ENCODE results near the gene CDCA4. TPM values are rescaled to one million over a fixed set of nuclear protein-coding genes. Genes with fewer than 3 reads are reported as not detected.
A peak's percentile ranks its signal among the peaks of the same experiment; 100 is the strongest.
"Not testable (repeated sequence)": the region's sequence is repeated elsewhere in the genome, so short reads cannot be mapped to it uniquely, and the experiment has no call there.

CDCA4 gene
- 45.4 and 45.7 TPM in 2 replicates for total RNA-seq (2014; rRNA removed; shearing (Covaris generic))

DNA sequence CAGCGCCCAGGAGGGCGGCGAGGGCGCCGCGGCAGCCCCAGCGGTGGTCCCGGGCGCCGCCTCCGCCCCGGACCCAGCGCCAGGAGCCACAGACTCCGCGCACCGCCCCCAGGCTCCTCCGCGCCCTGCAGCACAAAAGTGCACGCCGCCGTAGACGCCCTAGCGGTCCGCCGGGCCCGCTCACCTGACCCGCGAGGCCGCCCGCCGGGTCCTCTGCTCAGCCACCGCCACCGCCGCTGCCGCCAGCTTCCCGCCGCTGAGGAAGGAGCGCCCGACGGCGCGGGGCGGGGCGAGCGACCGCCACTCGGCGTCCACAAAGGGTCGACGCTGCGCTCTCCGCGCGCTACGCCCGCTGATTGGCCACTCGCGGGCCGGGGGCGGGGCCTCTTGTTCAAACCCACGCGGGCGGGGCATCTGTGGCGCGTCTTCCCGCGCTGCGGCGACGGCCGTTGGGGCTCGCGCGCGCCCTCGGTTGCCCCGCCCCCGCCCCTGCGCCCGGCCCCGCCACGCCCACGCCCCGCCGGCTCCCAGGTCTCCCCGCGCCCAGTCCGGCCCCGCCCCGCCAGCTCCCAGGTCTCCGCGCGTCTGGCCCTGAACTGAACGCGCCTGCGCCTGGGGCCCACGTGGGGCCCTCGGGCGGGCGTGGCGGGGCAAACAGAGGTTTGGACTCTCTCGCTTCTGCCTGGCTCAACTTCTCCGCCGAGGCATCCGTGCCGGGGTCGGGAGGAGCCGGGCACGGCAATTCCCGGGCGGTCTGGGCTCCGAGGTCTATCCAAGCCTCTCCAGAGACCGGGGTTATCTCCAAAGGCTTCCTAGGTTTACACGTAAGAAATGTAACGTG lies at the start of gene CDCA4:
Gene CDCA4 (minus strand): TSS at position 269 of the 841 bp plus-strand sequence. CDS start 9,154 bp downstream, outside the sequence.
- DNase-seq (ENCODE audit: low spot score) = peak; percentile 92

DNA sequence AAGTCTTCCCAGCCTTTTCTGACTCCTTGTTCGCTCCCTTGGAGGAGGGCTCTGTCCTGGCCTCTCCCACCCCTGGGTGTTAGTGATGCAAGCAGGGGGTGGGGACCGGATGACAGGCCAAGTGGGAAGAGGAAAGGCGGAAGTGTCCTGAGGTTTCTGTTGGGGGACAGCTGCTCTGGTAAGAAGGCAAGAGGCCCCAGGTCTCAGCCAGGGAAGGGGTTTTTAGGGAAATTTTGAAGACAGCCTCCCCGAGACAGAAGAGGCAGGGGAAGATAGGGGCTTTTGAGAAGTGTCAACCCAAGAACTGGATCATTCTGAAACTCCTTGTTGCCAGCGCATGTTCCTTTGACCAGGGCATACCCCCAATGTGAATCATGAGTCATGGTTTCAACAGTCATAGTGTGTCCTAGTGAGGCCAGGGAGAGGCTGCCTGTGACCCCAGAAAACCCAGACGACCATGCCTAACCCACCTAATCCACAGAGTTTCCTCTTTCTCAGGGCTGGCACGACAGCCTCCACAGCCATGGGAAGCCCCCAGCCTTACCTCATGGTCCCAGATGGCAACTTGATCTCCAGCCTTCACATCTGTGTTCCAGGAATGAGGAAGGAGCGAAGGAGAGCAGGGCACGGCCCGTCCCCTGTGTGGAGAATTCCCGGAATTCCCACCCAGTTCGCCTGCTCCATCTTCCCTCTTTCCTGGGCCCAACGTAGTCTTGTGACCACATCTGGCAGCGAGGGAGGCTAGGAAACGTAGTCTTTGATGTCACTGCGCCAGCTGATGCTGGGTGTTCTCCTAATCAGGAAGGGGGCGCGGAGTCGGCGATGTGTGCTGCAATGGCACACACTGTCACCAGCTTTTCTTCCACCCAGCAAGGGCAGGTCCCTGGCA lies 49.2 kb upstream of the CDCA4 start:
- DNase-seq (ENCODE audit: low spot score) = no peak

DNA sequence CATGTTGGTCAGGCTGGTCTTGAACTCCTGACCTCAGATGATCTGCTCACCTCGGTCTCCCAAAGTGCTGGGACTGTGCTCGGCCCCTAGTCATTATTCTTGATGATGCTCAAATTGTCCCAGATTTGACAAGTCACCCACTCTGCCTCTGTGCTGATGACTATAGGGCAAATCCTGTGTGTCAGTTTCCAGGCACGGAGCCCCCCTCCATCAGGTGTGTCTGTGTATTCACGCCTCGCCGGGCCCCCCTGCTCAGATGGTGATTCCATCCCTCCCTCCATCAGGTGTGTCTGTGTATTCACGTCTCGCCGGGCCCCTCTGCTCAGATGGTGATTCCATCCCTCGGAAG lies 48.6 kb upstream of the CDCA4 start:
- no peak for DNase-seq (ENCODE audit: low spot score)

DNA sequence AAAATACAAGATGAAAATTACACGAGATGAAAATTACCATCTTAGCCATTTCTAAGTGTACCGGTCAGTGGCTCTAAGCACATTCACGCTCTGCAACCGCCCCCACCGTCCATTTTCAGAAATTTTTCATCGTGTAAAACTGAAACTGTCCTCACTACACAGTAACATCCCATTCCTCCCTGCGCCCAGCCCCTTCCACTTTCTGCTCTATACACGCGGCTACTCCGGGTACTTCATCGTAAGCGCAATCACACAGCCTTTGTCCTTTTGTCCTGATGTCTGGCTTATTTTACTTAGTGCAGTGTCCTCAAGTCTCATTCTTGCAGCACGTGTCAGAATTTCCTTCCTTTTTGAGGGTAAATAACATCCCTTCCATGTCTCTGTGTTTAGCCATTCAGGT lies 47.9 kb upstream of the CDCA4 start:
- no peak for DNase-seq (ENCODE audit: low spot score)

GRCh38 chr14:105067969-105068301 lies 47.1 kb upstream of the CDCA4 start:
- no peak for DNase-seq (ENCODE audit: low spot score)

- DNase-seq (ENCODE audit: low spot score) = no peak
These were observed 46.5 kb upstream of the CDCA4 start for GRCh38 chr14:105067140-105067968.

DNA sequence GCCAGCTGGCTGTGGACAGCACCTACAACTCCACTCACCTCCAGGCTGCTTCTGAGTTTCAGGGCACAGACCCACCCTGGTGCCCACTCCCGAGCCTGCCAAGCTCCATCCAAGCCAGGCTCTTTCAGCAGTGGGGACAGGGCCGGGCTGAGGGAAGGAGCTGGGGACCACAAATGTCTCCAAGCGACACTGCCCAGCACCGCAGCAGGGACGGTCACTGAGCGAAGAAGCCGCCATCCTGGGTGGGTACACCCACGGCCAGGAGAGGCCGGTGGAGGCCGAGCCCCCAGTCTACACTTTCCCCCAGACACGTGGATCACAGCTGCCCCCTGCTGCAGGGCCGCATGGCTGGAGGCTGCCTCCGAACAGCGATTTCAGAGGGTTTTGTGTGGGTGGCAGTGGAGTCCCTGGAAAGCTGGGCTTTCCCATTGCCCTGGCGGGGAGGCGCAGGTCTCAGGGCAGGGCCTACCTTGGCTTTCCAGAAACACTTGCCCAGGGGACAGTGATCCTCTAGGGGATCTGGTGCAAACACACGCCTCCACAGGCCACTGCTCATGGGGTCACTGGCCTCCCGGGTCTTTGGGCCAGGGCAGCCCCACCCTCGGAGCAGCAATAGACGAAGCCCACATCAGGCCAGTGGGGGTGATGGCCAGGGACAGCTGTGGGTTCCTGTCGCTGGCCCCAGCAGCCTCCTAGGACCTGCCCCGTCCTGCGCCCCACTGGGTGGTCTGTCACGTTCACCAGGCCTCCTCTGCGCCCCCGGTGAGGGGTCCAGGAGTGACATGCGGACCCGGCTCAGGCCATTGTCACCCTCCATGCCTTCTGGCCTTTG lies 45.6 kb upstream of the CDCA4 start:
- no peak for DNase-seq (ENCODE audit: low spot score)

DNA sequence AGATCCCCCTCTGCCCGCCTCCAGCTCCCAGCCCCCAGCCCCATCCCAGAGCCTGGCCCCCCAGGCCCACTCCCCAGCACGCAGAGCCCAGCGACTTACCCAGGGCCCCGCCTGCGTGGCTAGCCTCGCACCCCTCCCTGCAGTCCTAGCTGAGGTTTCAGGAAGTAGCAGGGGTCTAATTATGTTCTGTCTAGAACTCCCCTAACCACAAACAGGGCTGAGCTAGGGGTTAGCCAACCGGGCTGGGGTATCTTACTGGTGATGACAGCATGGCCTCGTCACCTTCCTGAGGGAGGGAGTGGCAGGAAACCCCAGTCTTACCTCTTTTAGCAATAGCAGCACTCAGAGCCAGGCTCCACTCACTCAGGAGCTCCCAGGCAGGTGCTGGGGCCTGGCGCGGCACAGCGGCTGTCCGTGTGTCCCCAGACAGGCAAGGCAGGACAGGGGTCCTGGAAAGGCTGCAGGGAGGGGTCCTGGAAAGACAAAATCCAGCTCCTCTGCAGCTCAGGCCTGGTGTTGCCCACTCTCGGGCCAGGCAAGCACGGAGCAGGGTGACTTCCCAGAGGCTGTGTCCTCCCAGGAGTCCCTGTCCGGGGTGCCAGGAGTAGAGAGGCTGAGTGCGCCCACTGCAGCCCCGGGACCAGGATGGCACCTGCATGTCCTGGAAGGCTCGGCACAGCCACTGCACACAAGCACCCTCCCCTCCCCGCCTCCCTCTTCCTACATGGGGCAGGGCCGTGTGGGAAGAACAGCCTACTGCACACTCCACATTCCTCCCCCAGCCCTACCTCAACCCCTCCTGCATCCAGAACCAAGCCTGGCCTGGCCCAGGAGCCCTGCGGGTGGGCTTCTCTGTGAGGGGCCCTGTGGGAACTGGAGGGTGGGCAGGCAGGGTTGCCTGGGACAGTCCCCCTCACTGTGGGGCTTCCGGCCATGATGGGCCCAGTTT lies 44.7 kb upstream of the CDCA4 start, which contains the start of gene GPR132:
Gene GPR132 (minus strand): TSS at position 151 of the 949 bp plus-strand sequence. CDS start 10,010 bp downstream, outside the sequence.
- DNase-seq (ENCODE audit: low spot score) = no peak

DNA sequence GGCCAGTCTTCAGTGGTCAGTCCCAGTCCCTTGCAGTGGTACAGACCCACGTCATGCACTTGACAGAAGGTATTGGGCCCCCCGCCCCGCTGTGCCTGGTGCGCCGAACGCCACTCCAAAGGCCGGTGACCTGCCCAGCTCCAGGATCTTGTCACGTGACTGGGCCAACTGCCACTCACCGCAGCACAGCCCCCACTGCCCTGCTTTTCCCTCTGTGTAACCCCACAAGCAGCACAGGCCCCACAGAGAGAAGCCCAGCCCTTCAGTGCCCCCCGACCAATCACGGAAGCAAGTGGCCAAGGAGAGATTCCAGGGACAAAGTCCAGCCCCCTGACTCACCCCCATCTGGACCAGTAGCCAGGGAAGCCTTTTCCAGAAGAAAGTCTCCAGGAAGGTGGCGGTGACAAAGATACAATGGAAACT lies 43.8 kb upstream of the CDCA4 start:
- no peak for DNase-seq (ENCODE audit: low spot score)

- DNase-seq (ENCODE audit: low spot score) = no peak
These were observed 43.1 kb upstream of the CDCA4 start for GRCh38 chr14:105064001-105064400.

GRCh38 chr14:105063506-105063905 lies 42.6 kb upstream of the CDCA4 start:
- not testable (repeated sequence) for DNase-seq (ENCODE audit: low spot score)

GRCh38 chr14:105063056-105063455 lies 42.2 kb upstream of the CDCA4 start:
- no peak for DNase-seq (ENCODE audit: low spot score)

DNA sequence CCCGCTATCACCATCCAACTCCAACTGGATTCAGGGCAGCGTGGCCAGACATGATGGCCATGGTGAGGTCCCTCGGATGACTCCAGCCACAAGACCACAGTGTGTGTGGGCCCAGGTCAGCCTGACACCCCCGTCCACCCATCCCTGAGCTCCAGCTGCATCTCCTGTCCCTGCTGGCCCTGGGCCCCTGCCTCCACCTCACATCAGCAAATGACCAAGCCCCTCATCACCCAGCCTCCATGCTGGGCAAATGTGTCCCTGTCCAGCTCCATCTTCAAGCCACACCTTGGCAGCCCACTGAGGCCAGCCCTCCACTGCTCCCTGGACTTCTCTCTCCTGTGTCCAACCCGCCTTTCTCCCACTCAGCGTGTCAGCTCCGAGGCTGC lies 41.2 kb upstream of the CDCA4 start:
- no peak for DNase-seq (ENCODE audit: low spot score)

DNA sequence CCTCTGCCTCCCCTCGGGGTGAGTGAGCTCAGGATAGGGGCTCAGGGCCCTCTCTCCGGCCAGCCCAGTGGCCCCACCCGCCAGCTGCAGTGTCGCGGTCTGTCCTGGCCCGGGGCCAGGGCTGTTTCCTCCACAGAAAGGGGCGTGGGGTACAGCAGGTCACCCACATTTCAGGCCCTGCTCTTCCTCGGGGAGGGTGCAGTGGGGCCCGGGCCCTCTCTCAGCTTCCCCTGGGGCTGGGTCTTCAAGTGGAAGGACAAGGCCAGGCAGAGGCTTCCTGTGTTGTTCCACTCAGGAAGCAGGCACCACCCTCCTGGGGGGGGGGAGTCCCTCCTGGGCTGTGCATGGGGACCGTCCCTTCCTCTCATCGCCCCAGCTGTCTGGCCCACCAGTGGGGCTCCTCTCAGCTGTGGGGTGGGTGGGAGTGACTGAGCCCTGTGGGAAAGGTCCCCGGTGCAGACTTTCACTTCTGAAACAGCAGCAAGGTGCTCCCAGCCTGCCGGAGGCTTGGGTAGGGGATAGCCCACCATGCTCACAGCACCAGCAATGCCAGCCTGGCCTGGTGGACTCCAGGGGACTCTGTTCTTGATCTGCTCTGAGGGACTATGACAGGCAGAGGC lies 40.7 kb upstream of the CDCA4 start:
- no peak for DNase-seq (ENCODE audit: low spot score)

DNA sequence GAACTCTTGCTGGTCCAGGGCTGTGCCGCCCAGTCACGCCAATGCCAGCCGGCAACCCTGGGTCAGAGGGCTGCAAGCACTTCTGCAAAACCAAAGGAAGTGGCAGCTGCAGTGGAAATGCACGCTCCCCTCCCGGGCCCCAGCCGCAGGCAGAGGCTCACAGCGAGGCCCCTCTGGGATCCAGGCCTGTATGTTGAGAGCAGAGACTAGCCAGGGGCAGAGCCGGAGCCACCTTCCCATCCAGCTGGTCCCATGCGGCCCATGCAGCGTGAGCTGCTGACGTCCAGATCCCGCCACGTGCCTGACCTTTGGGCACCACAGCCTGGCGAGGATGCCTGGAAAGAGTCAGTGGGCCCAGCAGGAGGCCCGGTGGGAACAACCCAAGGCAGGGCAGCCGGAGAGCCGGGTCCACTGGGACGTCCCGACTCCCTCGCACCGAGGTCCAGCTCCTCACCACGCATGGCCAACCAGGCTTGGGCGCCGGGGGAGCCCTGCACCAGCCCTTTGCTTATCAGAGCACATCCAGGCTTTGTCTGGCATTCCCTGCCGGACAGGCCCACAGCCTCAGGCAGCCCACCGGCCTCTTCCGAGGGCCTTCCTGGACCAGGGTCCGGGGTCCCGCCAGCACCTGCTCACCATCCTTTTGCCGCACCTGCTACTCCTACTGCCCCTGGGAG lies 40.0 kb upstream of the CDCA4 start:
- DNase-seq (ENCODE audit: low spot score) = no peak

DNA sequence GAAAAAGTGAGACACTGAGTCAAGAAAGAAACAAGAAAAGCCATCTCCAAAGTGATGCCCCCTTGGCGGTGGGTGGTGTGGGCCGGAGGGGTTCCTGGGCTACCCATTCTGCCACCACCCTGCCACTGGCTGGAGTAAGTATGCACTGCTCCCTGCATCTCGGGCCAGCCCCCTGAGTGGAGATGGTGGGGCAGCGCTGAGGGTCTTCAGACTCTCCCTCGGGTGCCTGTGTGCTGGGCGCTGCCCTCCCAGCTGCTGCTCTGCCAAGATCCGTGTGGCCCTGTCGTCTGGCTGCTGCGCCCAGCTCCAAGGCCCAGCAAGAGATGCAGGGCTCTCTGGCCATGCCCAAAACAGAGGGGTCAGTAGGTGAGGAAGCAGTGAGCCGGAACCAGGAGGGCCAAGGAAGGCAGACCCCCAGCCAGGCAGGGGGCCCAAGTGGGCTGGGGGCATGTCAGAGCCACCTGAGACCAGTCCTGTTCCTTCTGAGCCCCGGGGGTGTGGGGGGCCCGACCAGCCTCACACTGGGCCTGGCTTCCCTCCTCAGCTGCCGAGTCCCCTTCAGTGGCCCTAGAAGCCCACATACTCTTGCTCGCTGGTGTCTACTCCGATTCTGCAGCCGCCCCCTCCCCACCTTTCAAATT lies 39.2 kb upstream of the CDCA4 start:
- DNase-seq (ENCODE audit: low spot score) = no peak

GRCh38 chr14:105059035-105059924 lies 38.4 kb upstream of the CDCA4 start:
- peak; percentile 17 for DNase-seq (ENCODE audit: low spot score)
